ENCODE data around the gene LPP.

DNA sequence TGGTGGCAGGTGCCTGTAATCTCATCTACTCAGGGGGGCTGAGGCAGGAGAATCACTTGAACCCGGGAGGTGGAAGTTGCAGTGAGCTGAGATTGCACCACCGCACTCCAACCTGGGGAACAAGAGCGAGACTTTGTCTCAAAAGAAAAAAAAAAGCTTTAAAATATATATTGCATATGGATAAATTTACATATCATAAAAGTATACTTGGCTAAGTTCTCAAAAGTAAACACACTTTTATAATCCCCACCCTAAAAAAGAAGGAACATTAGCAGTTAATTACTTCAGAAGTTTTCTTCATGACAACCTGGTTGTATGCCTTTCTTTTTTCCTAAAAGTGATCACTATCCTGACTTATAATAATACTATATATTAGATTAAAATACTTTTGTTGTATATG lies 648.7 kb downstream of the LPP start:
- TF ChIP-seq, protein P1, sequence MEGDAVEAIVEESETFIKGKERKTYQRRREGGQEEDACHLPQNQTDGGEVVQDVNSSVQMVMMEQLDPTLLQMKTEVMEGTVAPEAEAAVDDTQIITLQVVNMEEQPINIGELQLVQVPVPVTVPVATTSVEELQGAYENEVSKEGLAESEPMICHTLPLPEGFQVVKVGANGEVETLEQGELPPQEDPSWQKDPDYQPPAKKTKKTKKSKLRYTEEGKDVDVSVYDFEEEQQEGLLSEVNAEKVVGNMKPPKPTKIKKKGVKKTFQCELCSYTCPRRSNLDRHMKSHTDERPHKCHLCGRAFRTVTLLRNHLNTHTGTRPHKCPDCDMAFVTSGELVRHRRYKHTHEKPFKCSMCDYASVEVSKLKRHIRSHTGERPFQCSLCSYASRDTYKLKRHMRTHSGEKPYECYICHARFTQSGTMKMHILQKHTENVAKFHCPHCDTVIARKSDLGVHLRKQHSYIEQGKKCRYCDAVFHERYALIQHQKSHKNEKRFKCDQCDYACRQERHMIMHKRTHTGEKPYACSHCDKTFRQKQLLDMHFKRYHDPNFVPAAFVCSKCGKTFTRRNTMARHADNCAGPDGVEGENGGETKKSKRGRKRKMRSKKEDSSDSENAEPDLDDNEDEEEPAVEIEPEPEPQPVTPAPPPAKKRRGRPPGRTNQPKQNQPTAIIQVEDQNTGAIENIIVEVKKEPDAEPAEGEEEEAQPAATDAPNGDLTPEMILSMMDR (conservative IDR thresholded peaks at IDR 0.05; ENCODE audit: low read depth, low read length) = no peak
- TF ChIP-seq, protein P2, sequence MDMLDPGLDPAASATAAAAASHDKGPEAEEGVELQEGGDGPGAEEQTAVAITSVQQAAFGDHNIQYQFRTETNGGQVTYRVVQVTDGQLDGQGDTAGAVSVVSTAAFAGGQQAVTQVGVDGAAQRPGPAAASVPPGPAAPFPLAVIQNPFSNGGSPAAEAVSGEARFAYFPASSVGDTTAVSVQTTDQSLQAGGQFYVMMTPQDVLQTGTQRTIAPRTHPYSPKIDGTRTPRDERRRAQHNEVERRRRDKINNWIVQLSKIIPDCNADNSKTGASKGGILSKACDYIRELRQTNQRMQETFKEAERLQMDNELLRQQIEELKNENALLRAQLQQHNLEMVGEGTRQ (IDR thresholded peaks at IDR 0.05; ENCODE audit: low read depth, low read length) = no peak
- TF ChIP-seq POLR2A (IDR thresholded peaks at IDR 0.05; ENCODE audit: low read depth, low read length) (no peak), RAD21 (IDR thresholded peaks at IDR 0.05; ENCODE audit: low read length) (no peak), CEBPB (IDR thresholded peaks at IDR 0.05; ENCODE audit: low read depth, low read length) (no peak)
